Mucosa of gallbladder (tissue), 1 donor: ENCODE results near the gene SOCS7. TPM values are rescaled to one million over a fixed set of nuclear protein-coding genes. Genes with fewer than 3 reads are reported as not detected.

Source experiments
- DNase-seq: peaks from one replicate; pipeline ENCODE4 v3.0.0-alpha.2; 2020; ENCODE audit warnings: low spot score
- total RNA-seq: library from RNA; stranded (reverse); gene quantifications from one replicate; pipeline ENCODE4 v1.2.1, GENCODE V29; 2021
- donor health status: DM: no; HTN: no; CAD: no.

SOCS7 gene, protein sequence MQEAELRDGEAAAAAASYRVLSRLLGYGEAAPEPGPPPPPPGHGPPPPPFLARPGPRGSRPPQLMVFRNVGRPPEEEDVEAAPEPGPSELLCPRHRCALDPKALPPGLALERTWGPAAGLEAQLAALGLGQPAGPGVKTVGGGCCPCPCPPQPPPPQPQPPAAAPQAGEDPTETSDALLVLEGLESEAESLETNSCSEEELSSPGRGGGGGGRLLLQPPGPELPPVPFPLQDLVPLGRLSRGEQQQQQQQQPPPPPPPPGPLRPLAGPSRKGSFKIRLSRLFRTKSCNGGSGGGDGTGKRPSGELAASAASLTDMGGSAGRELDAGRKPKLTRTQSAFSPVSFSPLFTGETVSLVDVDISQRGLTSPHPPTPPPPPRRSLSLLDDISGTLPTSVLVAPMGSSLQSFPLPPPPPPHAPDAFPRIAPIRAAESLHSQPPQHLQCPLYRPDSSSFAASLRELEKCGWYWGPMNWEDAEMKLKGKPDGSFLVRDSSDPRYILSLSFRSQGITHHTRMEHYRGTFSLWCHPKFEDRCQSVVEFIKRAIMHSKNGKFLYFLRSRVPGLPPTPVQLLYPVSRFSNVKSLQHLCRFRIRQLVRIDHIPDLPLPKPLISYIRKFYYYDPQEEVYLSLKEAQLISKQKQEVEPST
- total RNA-seq, result 19.4 TPM

DNA sequence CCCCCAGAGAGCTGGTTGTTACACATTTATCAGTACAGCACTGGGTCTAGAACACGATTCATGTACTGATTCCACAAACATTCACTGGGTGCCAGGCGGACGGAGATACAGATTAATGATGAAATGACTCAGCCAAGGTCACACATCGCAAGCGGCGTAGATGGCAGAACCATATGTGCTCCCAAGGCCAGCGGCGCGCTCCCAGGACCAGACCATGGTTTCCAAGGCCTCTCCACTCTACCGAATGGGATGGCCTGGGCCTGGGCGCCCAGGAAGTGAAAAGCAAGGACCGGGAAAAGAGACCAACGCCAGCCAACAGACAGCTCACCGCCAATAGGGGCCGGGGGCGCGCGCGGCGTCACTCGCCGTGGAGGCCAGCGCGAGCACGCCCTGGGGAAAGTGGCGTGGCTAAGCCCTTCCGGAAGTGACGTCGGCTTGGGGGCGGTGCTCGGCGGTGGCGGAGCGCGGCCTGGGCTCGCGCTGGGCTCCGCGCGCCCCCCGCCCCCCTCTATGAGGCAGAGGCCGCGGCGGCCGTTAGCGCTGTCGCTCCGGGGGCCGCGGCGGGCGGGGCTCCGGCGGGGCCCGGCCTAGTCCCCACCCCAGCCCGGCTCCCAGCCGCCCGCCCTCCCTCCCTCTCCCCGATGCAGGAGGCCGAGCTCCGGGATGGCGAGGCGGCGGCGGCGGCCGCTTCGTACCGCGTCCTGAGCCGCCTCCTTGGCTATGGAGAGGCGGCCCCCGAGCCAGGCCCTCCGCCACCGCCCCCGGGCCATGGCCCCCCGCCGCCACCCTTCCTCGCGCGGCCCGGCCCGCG, at the start of gene SOCS7:
TSS of gene SOCS7 (plus strand) at position 433 of the 811 bp plus-strand sequence. CDS start at position 642, 209 bp downstream.
- DNase-seq, result peak; percentile 92

DNA sequence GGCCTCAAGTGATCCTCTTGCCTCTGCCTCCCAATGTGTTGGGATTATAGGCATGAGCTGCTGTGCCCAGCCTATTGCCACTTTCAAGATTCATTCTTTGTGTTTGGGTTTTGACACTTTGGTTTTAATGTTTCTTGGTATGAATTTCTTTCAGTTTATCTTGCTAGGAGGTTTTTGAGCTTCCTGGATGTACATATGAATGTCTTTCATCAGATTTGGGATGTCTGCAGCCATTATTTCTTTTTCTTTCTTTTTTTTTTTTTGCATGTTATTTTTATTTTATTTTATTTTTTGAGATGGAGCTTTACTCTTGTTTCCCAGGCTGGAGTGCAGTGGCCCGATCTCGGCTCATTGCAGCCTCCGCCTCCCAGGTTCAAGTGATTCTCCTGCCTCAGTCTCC, 36.1 kb upstream of the SOCS7 start:
- DNase-seq, result no peak

DNA sequence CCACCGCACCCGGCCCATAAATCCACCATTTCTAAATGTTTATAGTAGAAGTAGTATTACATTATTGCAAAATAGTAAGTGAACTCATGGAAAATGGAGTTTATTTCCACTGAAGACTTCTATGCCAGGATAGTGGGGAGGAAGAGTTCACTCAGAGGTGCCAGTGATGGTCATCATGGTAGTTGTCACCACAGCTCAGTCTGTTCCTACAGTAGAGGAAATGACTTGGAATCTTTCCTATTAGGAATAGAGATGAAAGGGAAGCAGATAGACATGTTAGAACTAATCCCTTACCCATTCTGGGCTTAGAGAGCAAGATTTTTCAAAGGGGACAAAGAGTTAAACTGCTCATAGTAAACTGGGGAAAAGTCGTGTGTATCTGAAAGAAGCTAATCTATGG, 34.6 kb upstream of the SOCS7 start:
- DNase-seq, result no peak

DNA sequence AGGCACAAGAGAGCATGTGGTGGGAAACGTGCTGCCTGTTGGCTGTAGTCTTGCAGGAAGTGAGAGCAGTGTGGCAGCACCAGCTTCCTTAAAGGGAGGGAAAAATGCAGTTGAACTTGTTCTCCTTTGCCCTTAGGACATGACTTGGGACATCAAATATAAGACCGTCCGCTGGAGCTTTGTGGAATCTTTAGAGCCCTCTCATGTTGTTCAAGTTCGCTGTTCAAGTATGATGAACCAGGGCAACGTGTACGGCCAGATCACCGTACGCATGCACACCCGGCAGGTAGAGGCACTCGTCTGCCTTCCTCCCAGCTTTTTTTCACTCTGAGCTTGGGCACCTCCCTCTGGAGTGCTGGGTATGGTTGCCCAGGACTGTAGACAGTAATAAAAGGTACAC, 31.2 kb upstream of the SOCS7 start:
- DNase-seq, result no peak

DNA sequence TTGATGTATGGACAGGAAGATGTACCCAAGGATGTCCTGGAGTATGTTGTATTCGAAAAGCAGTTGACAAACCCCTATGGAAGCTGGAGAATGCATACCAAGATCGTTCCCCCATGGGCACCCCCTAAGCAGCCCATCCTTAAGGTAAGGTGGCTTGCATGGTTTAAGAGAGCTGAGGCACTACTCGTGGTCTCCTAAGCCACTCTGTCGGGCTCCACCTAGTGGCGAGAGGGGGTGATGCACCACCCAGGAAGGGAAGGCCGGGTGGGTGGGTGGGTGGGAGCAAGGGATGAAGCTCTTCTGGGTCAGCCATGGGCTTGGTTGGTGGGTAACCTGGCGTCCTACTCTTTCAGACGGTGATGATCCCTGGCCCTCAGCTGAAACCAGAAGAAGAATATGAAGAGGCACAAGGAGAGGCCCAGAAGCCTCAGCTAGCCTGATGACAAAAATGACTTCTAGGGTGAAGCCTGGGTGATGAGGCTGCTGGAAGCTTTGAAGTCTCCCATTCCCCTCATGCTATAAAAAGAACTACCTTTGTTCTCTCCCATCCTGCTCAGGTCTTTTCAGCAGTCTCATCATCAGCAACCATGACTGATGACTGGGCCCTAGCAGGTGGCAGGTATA, 29.4 kb upstream of the SOCS7 start:
- peak; percentile 48 for DNase-seq

DNA sequence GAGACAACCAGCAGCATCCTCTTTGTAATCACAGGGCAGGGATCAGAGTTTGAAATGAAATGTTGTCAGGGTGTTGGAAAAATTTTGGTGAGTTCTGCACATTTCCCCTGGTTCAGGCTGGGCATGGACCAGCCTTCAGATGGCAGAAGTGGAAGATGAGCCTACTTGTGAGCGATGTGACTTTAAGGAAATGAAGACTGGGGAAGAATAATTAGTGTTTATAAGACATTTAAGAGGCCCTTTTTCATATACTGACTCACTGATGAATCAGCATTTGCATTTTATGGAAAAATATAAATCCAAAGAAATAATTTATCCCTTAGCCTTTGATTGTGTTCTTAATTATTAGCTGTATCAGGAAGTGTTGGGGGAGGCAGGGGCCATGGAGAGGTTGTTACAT, 28.7 kb upstream of the SOCS7 start:
- DNase-seq, result no peak

DNA sequence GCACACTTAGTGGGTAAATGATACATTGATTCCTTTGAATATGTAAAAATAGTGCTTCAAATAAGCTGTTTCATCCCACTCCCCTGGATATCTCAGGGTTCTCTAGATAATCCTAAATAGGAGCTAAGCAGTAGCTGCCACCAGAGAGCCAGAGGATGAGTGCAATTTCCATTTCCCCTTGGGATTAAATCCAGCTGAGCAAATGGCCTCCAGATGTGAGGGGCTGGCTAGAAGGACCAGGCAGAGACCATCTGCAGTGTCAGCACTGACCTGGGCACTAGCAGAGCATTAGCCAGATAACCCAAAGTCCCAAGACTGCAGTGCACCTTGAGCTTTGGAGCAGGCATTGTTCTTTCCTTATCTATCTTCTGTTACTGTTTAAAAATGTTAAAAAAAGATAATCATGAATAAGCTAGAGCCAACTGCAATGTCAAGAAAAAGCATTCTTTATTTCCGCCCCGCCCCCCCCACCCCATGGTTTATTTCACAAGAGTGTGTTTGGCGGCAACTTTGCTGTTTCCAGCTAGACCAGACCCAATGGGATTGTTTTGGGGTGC, 27.4 kb upstream of the SOCS7 start:
- DNase-seq, result no peak

DNA sequence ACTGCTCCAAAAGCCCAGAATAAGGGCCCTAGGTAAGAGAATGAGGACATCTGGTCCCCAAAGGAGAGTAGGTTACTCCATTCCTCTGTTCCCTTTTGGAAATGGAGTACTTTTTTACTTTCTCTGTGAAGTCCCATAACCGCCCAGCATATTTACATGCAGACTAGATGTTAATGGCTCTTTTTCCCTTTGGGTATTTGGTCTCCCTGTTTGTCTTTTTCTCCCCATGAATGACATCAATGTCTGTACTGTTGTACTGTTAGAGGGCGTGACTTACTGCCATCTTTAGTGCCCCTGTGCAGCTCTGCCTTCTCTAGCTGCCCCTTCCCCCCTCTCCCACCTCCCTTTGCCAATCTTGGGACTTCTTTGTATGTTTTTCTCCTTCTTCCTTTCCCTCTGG, 26.9 kb upstream of the SOCS7 start:
- no peak for DNase-seq

DNA sequence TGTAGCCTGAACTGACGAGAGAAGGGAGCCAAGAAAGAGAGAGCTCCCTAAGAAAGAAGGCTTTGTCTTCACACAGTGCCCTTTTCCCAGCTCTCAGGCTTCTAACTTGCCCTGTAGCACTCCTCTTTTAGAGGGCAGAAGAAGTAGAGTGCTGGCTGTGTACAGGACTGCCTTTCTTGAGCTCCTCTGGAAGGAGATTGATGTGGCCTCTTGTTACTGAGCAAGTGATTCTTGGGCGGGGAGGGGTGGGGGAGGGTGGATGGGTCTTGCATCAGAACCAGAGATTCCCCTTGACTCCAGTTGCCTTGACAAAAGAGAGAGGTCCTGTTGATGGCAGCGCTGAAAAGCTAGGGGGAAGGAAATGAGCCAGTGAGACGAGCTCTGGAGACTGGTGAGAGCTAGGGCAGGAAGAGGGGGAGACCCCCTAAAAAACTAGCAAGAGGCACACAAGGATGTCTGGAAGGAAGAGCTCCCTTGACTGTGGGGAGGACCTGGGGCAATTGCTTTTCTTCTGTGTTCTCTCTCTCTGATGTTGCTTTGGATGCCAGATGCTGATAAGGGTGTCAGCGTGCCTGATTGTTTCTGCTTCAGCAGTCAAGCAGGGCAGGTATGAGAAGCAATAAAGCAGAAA, 26.3 kb upstream of the SOCS7 start:
- DNase-seq, result no peak

DNA sequence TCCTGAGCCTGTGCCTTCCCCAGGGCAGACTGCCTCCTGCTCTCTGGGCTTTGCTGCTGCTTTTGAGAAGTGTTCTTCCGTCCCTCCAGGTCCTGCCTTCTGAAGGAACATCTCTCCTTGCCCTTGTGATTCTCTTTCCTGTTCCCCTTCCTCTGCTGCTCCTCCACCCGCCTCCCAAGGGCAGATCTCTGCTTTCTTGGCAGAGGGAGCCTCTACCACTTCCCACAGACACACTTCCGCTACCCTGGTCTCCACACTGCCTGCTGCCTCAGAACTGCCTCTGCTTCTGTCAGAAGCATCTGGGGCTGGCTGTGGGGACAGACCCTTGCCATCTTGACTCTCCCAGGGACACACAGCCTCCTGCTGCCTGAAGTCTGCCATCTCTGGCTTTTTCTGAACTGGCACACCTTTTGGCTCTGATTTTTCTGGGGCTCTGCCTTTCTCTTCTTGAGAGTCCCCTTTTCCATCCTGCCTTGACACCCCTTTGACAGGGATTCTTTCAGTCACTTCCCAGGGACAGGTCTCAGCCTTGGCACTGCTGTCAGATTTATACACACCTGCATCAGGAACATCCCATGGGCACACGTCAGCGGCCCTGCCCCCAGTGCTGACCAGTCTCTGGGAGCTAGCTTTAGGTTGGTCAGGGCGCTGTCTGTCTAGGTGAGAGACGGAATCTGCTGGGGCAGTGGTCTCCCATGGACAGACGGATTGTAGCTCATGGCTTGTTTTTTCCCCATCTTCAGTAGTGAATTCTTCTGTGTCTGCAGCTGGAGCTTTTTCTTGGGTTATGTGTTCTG, 24.4 kb upstream of the SOCS7 start:
- DNase-seq, result peak; percentile 26

DNA sequence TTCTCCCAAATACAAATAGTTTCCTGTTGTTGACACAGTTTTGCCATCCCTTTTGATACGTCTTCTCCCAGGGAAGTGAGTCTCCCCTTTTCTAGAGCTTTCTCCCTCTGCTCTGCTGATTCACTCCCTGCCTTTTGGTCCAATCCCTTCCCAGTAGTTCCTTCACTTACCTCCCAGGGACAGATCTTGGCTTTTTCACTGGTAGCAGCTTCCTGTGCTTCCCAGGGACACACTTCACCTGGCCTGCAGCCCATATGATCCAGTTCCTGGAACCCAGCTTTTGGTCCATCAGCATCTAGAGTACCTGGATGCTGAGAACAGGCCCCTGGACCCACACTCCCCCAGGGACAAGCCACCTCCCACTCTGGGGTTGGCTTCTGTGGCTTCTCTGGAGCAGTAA, 23.7 kb upstream of the SOCS7 start:
- DNase-seq, result no peak

DNA sequence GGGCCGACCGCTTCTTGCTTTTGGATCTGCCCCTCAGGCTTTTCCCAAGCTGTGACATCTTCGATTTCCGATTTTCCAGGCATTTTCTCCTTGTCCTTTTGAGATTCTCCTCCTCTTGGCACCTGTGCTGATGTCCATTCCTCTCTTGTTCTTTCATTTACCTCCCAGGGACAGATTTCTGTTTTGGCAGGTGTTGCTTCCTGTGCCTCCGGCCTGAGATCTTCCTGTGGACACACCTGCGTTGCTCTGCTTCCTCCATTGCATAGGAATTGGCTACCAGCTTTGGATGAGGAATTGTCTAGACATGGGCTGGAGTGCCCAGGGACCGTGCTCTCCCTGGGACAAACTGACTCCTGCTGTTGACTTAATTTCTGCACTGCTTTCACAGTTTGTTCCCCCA, 23.0 kb upstream of the SOCS7 start:
- DNase-seq, result no peak

DNA sequence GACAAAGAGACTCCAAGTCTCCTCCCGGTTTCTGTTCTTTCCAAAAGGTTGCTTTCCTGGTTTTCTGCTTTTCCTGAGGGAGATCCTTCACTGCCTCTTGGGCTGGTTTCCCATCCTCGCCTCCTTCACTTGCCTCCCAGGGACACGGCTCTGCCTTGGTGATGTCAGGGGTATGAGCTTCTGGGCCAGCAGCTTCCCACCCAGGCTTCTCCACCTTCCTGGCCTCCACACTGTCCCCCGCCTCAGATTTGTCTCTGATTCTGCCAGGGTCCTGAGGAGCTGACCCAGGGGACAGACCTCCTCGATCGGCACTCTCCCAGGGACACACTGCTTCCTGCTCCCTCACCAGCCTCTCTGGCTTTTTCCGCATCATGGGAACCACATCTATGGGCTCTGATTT, 22.4 kb upstream of the SOCS7 start:
- no peak for DNase-seq

DNA sequence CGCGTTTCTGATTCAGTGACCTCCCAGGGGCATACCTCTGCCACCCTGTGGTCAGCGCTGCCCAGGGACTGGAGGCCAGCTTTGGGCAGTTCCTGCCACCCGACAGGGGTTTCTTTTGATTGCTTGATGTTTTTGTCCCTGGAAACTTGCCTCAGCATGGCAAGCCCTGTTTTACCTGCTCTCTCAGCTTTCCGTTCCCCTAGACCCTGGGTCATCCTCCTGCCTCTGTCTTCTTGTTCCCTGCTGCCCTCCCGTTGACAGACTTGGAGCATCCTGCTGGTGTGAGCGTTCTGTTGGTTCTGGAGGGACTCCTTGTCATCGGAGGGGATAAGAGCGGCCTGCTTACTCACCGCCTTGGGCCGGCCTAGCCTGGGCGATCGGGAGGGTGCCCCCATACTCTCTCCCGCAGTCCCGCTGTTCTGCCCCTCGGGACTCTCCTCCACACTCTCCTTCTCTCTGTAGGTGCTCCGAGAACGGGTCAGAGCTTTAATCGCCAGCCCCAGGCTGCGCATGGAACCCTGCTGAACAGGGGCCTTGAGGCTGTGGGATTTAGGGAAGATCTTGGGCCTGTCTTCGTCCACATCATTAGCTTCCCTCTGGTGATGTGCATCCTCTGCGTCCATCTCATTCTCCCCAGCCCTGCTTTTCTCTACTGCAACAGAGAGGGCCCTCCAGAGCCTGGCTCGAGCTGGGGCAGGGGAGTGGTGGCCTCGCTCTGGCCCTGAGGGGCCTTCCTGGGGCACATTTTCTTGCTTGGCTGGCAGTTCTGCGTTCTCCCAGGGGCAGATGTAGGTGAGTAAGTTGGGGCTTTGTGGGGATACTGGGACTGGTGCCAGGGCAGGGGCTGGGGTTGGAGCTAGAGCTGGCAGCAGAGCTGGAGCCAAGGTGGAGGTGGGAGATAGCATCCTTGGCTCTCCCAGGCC, 21.6 kb upstream of the SOCS7 start:
- DNase-seq, result no peak

DNA sequence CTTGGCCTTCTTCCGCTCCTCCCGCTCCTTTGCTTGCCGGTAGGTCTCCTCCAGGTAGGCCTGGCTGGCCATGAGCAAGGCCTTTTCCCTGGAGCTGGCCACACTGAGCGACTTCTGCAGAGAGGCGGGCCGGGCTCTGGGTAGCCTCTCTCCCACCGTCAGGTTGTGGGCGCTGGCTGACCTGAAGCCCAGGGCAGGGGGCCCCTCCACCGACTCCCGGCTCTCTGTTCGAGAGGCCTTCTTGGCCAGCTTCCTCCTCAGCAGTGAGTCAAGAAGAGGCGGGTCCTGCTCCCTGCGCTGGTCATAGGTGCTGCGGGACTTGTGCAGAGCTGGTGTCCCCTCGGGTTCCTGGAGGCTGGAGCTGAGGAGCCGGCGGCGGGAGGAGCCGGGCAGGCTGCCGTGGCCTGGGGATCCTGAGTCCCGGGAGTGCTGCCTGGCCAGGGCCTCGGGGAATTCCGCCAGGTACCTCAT, 20.7 kb upstream of the SOCS7 start:
- DNase-seq, result no peak

DNA sequence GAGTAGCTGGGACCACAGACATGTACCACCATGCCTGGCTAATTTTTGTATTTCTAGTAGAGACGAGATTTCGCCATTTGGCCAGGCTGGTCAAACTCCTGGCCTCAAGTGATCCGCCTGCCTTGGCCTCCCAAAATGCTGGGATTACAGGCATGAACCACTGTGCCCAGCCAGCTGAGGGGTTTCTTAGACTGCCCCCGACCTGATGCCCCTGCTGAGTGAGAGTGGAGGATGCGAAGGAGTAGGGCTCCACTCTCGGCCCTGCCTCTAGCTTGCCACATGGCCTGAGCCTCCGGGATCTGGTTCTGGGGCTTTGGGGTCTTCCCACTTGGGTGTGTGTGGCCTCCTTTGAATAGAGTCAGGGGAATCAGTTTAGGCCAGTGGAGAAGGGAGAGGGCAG, 18.9 kb upstream of the SOCS7 start:
- no peak for DNase-seq

DNA sequence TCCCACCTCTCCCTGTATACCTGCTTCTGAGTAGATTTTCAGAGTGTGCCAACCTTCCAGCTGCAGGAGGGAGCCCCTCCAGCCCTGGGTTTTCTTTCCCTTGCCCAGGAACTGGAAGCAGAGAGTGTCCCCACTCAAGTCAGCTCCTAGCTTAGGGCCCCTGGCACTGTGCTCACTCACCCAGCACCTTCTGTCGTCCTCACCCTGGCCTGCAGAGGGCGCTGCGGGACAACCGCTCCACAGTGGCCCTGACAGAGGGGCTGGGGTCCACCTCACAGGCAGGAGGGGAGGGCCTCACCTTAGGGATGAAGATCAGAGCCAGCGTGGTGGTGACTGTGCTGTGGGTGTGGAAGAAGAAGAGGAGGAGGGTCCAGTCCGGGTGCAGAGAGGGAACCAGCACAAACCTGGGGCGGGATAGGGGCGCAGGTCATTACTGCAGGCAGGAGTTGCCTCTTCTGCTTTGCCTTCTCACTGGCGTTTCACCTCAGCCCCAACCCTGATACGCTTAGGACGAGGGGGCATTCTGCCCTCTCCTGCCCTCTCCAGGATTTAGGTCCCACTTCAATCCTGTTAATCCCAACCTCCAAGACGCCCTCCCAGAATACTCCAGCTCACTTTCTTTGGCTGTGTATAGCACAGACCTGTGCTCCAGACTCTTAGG, 17.9 kb upstream of the SOCS7 start:
- DNase-seq, result no peak

DNA sequence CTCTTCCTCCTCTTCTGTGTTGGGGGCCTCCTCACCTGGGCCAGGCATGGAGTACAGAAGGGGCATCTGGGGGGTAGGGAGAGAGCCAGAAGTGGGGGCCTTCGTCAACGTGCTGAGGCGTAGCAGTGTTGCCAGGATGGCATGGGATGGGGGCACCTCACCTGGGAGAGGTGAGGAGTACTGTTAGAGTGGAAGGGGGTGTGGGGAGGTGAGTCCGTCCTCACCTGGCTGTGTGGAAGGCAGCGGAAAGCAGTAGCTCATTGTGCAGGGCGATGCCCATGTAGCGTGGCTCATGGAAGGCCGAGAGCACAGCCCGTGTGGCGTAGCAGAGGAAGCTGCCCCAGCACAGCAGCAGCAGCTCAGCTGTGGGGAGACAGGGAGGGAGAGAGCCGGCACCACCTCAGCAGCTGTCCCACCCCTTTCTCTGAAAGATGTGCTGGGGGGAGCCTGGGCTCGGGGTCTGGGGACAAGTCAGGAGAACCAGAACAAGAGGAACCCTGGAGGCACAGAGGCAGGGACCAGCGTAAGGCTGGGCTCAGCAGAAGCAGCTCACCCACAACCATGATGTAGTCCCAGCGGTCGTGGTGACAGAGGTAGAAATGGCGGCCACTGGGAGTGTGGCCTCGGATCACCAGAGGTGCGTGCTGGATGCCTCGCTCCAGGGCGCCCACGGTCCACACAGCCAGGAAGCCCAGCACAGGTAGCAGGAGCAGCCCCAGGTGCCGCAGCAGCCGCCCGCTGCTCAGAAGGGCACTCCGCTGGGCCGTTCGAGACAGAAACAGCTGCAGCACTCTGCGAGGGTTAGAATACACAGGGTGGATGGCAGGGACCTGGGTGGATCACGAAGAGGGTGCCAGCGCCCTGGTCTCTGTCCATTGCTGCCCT, 16.9 kb upstream of the SOCS7 start:
- DNase-seq, result no peak
